GM18511 (cell line): ENCODE data around the gene GRAMD1A.
"Not testable (repeated sequence)": the region's sequence is repeated elsewhere in the genome, so short reads cannot be mapped to it uniquely, and the experiment has no call there.

Experiments
- ATAC-seq: cut with Tn5 transposase; IDR thresholded peaks from one replicate; pipeline ENCODE4 v1.9.1; 2021; ENCODE audit warnings: mild to moderate bottlenecking, moderate library complexity; ENCODE audit not compliant: unreplicated experiment

GRAMD1A gene

DNA sequence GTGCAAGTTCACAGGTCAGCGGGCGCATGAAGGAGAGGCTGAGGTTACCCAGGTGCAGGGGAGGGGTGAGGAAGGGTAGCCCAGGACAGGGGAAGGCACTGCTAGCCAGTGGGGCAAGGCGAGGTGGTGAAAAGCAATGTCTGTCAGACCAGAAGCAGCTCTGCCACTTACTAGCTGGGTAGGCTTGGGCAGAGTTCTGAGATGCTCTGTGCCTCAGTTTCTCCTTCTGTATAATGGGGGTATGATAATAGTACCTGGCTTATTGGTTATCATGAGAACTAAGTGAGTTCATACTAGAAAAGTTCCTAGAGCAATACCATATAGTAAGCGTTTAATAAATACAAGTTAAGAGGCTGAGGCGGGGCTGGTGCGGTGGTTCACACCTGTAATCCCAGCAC lies 15.8 kb downstream of the GRAMD1A start:
- ATAC-seq: no peak

DNA sequence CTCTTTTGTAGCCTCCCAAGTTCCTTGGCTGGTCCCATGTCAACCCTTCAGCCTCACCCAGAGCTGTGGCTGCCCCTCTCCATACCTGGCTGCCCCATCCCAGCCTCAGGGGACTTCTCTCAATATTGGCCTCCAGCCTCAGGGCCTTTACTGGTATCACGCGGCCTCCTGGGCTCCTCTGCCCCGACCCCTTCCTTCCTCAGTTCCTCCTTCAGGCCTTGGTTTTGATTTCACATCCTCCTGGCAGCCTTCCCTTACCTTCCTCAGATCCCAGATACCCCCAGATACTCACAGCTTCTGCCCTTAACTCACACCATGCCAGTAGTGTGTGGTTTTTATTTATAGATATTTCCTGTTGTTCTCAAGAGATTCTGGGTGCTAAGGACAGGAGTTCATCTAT lies 17.4 kb downstream of the GRAMD1A start:
- ATAC-seq: no peak

DNA sequence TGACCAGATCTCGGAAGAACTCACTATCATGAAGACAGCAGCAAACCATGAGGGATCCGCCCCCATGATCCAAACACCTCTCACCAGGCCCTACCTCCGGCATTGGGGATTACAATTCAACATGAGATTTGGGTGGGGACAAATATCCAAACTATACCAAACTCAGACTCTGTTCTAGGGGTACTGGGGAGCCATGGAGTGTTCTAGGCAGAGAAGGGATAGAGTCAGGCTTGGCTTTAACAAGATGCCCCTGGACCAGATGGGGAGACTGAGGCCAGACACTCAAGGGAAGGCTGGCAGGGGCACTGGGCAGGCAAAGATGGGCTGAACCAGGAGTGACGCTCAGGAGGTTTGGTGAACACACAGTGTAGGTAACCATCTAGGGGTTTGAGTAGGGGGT lies 18.3 kb downstream of the GRAMD1A start:
- ATAC-seq: no peak

DNA sequence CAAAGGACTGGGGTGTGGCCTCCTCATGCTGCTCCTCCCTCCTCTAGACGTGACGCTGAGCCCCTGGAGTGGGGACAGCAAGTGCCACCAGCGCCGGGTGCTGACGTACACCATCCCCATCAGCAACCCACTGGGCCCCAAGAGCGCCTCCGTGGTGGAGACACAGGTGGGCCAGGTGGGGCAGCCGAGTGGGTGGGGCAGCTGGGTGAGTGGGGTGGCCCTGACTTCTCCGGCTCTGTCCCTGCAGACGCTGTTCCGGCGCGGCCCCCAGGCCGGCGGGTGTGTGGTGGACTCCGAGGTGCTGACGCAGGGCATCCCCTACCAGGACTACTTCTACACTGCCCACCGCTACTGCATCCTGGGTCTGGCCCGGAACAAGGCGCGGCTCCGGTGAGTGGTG lies 19.0 kb downstream of the GRAMD1A start:
- no peak for ATAC-seq

DNA sequence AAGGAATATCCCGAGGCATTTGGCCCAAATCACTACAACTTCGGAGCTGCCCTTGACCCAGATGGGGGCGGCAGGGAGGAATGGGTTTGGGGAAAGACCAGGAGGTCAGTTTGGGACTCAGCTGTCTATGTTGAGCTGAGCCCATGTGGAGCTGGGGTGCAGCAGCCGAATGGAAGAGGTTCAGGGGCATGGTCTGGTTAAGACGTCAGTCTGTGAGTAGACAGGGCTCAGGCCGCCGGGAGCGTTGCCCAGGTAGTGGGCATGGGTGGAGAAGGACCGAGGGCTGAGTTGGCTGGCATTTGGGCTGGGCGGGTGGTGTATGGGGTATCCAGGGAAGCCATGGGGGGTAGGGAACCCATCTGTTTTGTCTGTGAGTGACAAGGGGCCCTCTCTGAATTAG lies 20.9 kb downstream of the GRAMD1A start:
- no peak for ATAC-seq

DNA sequence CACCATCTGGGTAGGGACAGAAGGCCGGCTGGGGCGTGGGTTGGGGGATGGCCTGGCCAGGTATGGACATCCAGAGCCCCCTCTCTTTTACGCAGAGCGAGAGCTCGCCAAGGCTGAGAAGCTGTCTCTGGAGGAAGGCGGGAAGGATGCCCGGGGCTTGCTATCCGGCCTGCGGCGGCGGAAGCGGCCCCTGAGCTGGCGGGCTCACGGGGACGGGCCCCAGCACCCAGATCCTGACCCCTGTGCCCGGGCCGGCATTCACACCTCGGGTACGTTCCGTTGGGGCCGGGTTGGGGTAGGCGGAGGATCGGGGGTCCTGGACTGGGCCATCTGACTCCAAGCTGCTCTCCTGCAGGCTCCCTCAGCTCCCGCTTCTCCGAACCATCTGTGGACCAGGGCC lies 21.5 kb downstream of the GRAMD1A start:
- no peak for ATAC-seq

DNA sequence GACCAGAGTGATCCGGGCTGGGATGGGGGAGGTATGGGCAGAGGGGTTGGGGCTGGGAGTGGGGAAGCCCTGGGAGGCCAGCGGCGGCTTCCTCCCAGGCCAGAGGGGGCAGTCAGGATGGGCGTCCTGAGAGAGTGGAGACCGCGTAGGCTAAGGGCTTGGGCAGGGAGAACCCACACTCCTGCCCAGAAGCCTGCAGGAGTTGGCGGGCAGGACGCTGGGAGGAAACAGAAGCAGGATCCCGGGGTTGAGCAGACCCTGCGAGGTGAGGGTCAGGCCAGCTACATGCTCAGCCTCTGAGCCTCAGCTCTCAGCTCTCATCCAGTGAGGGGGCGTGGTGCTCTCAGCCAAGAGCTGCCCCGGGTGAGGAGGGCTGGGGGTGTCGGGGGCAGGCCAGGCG lies 22.3 kb downstream of the GRAMD1A start:
- ATAC-seq: no peak

DNA sequence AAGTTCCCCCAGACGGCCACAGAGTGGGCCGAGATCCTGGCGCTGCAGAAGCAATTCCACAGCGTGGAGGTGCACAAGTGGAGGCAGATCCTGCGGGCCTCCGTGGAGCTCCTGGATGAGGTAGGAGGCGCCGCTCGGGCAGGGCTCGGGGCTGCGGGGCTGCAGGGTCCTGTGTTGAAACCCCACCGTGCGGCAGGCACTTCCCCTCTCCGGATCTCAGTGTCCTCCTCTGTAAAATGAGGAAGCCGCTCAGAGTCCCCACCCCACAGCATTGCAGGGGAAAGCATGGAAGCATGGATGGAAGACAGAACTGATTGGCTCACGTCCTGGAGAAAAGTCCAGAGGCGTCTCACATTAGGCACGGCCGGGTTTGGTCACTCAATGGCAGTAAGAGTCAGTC lies 23.3 kb downstream of the GRAMD1A start:
- no peak for ATAC-seq

DNA sequence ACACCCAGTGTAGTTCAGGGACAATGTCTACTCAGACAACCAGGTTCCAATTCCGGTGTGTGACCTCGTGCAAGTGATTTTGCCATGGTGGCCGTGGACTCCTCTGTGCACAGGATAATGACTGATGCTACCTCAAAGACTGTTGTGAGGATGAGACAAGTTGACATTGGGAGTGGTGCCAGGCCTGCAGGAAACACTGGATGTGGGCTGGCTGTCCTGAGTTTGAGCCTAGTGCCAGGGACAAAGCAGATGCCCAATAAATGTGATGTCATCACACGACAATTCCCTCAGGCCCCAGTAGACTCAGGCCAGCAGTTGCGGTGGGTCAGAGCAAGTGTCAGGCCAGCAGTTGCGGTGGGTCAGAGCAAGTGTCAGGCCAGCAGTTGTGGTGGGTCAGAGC lies 24.0 kb downstream of the GRAMD1A start:
- no peak for ATAC-seq

DNA sequence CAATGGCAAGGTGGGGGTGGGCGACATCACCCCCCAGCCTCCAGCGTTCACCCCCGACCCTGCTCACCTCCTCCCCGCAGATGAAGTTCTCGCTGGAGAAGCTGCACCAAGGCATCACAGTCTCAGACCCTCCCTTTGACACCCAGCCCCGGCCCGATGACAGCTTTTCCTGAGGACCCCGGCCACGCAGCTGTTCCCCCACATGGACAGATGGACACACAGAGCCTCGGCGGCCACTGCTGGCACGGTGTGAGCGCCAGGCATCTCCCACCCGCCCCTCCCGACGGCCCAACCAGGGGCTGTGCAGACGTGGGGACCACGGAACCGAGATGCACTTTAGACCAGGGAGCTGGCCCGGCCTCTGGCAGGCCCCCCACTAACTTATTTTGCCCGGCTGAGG lies 25.8 kb downstream of the GRAMD1A start:
- no peak for ATAC-seq

DNA sequence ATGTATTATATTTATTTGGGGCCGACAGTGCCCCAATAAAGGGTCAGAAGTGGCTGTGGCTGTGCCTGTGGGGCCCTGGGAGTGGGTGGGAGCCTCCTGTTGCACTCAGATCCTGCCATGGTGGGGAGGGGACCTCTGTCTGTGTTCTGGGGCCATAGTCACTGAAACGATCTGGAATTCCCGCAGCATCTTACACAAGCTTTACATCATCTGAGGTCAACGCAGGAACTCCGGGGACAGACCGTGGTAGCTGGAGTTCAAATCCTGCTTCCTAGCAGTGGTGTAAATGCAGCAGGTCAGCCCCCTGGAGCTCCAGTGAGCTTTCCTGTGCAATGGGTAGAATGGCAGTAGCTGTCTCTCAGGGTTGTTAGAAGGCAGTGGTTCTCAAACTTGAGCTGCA lies 26.3 kb downstream of the GRAMD1A start:
- ATAC-seq: no peak

DNA sequence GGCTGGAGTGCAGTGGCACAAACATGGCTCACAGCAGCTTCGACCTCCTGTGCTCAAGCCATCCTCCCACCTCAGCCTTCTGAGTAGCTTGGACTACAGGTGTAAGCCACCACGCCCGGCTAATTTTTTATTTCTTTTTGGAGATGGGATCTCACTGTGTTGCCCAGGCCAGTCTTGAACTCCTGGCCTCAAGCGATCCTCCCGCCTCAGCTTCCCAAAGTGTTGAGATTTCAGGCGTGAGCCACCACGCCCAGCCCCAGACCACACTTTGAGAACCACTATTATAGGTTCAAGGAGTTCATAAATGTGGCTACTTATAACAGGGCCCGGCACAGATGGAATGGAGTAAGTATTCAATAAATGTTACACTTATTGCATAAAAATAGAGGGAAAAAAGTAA lies 26.9 kb downstream of the GRAMD1A start:
- no peak for ATAC-seq

DNA sequence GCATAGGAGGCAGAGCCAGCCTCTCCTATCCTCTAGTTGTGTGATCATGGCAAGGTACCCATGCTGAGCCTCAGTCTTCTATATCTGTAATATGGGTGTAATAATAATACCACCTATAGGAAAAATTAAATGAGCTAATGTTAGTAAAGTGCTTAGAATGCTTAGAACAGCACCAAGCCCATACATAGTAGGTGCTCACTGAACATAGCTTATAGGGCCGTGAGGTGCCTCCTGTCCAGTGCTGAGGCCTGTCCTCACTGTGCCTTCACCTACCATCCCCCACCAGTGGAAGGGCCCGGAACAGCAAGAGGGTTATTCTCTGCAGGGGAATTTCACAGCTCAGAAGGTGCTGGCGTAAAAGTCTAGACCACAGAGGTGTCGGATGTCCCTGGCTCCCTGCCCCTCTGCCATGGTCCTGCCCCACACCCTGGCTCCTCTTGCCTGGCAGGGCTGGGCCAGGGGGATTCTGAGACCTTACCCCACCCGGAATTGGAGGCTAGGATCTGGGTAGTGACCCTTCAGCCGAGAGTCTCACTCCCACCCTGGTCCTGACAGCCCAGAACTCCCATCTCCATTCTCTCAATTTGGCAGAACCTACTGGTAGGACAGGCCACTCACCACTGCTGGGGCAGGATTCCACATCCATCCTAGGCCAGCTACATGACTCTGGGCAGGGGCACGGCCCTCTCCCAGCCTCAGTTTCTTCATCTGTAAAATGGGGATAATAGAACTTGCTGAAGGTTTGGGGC lies 27.9 kb downstream of the GRAMD1A start:
- no peak for ATAC-seq

DNA sequence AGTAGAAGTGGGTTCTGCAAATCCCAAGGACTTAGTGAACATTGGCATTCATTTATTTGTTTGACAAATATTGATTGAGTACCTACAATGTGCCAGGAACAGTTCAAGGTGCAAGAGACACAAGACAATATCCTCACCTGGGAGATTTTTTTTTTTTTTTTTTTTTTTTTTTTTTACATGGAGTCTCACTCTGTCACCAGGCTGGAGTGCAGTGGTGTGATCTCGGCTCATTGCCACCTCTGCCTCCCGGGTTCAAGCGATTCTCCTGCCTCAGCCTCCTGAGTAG lies 28.4 kb downstream of the GRAMD1A start:
- not testable (repeated sequence) for ATAC-seq

DNA sequence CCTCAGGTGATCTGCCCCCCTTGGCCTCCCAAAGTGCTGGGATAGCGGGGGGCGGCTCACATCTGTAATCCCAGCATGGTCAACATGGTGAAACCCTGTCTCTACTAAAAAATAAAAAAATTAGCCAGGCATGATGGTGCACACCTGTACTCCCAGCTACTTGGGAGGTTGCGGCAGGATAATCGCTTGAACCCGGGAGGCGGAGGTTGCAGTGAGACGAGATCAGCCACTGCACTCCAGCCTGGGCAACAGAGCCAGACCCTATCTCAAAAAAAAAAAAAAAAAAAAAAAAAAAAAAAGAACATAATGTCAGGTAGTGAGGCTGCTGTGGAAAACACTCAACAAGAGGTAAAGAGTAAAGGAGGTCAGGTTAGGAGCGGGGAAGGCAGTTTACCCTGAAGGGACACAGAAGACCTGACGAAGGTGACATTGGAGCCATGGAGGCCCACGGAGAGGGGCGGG lies 29.2 kb downstream of the GRAMD1A start:
- not testable (repeated sequence) for ATAC-seq

DNA sequence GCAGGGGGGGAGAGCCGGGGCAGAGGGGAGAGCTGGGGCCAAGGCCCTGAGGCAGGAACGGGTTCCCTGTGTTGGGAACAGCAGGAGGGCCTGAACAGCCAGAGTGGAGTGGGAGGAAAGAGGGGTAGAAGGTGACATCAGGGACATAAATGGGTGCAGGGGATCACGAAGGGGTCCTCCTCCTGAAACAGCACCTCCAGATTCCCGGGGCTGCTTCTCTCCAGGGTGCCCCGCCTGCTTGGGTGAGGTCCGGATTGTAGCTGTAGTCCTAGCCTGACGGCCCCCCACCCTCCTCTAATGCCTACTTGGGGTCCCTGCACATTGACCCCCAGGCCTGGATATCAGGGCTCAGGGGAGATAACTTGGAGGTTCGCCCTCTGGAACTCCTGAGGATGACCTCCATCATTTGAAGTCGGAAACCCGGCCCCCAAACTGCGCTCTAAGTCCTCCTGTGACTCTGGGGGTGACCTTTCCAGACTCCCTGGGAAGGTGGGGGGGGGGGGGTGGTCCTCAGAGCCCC lies 29.7 kb downstream of the GRAMD1A start:
- ATAC-seq: no peak

DNA sequence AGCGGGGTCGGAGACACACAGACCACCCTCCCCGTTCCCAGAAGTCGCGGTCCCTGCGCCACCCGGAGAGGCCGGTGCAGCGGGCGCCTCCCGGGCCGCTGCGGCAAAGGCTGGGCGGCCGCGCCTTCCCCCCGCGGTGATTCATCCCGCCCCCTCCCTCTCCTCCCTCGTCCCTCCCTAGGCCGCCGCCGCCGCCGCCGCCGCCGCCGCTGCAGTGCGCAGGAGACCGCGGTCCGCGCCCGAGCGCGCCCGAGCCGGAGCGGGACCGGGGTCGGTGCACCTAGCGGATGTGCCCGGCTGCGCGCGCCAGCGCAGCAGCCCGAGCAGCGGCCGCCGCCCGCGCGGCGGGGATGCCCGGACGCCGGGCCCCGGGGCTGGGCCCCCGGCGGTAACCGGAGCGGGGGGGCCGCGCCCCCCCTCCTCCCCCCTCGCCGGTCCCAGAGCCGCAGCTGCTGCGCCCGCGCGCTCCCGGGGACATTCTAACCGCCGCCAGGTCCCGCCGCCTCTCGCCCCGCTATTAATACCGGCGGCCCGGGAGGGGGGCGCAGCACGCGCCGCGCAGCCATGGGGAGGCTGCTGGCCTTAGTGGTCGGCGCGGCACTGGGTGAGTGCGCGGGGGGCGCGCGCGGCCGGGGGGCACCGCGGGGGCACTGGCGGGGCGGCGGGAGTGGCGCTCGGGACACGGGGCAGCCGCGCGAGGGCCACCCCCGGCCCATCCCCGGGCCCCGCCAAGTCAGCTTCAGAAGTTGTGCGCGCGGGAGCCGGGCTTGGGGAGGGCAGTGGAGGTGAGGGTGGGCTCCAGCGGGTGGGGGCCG lies 30.3 kb downstream of the GRAMD1A start, which contains the start of gene SCN1B:
SCN1B (plus strand) TSS at position 214 of the 815 bp plus-strand sequence; CDS start at position 565, 351 bp downstream.
- no peak for ATAC-seq

DNA sequence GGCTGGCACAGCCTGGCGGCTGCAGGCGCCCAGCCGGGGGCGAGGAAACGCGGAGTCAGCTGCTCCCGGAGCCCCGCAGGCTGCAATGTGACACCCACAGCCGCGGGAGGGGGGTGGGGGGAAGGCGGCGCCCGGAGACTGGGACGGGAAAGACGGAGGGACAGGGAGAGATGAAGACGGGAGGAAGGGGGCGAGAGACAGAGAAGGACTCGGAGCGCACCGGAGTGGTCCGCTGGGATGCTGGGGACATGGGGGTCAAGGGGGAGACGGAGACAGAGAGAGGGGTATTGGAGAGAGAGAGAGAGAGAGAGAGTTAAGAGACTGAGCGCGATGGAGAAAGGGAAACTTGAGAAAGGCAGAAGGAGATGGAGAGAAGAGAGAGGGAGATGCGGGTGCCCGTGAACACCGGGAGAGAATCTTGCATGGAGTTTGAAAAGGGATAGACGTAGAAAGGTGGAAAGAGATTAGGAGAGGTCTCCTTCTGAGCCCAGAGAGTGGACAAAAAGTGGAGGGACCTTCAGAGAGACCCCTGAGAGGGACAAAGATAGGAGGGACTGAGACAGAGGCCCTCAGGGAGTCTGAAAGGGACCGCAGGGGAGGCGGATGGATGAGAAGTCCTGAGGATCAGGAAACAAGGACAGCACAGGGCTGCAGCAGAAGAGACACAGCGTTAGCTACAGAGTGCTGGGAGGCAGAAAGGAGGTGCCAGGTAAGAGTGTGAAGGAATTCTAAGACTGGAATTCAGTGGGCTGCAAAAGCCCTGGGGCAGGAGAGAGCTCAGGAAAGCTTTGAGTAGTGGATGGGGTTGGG lies 31.2 kb downstream of the GRAMD1A start:
- ATAC-seq: no peak

DNA sequence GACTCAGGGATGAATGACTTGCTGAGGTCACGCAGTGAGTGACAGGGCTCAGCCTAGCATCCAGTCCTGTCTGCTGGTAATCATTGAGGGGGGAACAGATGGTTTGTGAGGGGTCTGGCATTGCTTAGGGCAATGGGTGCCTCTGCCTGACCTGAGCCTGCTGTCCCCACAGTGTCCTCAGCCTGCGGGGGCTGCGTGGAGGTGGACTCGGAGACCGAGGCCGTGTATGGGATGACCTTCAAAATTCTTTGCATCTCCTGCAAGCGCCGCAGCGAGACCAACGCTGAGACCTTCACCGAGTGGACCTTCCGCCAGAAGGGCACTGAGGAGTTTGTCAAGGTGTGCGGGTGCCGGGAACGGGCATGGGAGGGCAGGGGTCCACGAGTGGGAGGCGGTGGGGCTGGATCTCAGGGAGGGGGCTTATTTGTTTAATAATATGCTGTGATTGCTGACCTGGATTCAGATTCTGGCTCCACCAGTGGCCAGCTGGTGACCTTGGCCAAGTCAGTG lies 32.3 kb downstream of the GRAMD1A start:
- ATAC-seq: no peak

DNA sequence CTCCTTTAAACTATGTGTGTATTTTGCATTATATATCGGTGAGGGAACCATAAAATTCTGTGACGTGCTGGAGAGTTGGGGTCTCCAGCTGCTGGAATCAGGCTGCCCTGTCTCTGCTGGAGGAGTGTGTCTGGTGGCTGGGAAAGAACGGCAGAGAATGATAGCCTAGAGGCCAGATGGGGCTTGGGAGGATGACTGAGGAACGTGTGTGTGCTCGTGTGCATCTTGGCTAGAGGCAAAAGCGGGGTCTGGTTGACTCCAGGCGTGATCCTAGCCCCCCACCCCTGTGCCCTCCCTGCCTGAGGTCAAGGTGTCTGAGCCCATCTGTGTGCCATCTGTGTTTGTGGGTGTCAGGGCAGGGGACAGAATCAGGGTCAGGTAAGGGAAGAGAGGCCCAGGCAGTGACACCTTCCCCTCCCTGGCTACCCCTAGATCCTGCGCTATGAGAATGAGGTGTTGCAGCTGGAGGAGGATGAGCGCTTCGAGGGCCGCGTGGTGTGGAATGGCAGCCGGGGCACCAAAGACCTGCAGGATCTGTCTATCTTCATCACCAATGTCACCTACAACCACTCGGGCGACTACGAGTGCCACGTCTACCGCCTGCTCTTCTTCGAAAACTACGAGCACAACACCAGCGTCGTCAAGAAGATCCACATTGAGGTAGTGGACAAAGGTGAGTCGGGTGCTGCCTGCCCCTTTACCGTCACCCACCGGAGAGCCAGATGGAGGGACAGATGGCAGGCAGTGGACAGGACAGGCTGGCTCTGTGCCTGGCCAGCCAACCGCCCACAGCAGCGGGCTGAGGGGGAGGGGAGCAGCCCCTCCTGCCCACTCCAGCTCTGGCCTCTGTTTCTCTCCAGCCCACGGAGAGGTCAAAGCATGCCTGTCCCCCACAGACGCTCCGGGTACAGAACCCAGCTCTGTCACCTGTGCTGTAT lies 33.2 kb downstream of the GRAMD1A start:
- ATAC-seq: no peak
